Measurements from ENCODE around the gene ARHGDIG.
"Not testable (repeated sequence)": the region's sequence is repeated elsewhere in the genome, so short reads cannot be mapped to it uniquely, and the experiment has no call there.

The ARHGDIG gene

DNA sequence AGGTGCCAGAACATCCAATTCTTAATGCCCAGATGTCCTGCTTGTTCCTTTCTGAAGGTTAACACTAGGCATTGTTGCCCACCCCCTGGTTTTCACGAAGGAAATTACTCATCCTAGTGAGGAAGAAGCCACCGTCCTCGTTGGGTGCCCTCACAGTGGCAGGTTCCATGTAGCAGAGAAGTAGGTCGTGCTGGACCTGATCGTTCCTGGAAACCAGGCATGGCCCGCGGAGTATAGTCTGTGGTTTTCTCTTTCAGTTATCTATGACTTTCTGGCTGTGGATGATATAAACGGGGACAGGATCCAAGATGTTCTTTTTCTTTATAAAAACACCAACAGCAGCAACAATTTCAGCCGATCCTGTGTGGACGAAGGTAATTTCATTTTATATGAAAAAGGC is 21.2 kb upstream of the ARHGDIG start:
- H3K36me3 Mint-ChIP-seq (ENCODE audit: low read depth), result peaks cover 57% of the 10 kb centered on the region
- H3K27ac Mint-ChIP-seq, result no peak overlapping the region
- H3K4me3 Mint-ChIP-seq, result no peak overlapping the region
- H3K27me3 Mint-ChIP-seq, result no peaks in the 10 kb centered on the region
- H3K4me1 Mint-ChIP-seq (ENCODE audit: low read depth), result peaks cover 14% of the 10 kb centered on the region
- no peak for DNase-seq
- no peaks in the 10 kb centered on the region for H3K9me3 Mint-ChIP-seq

DNA sequence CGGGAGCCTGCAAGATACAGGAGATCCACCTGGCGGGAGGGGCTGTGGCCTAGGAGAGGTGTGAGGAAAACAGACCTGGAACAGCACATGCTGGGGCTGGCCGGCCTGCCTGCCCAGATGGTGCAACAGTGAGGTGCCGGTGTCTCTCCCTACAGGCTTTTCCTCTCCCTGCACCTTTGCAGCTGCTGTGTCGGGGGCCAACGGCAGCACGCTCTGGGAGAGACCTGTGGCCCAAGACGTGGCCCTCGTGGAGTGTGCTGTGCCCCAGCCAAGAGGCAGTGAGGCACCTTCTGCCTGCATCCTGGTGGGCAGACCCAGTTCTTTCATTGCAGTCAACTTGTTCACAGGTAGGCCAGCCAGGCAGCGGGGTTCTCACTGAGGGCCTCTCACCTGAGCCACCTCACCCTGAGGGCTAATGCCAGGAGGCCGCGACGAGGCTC is 20.6 kb upstream of the ARHGDIG start:
- no peak for DNase-seq
- no peak overlapping the region for H3K27ac Mint-ChIP-seq
- H3K36me3 Mint-ChIP-seq (ENCODE audit: low read depth), result peaks cover 52% of the 10 kb centered on the region
- no peaks in the 10 kb centered on the region for H3K9me3 Mint-ChIP-seq
- no peak overlapping the region for H3K4me3 Mint-ChIP-seq
- peaks cover 12% of the 10 kb centered on the region for H3K4me1 Mint-ChIP-seq (ENCODE audit: low read depth)
- no peaks in the 10 kb centered on the region for H3K27me3 Mint-ChIP-seq

DNA sequence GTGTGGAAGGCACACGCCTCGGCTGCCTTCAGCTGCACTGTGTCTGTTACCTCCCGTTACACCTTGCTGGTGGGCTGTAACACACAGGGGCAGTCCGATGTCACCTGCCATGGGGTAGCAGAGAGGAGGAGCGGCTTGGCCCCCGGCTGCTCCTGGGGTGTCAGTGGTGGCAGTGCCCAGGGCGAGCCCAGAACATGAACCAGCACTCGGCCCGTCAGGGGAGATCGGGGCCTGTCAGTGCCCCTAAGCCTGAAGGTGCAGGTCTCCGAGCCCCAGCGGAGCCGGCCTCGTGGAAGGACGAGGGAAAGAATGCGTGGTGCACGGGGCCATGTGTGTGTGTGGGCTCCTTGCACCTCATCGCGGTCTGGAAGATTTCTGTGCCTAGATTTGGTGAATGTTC is 20.1 kb upstream of the ARHGDIG start:
- Mint-ChIP-seq H3K36me3 (ENCODE audit: low read depth) (peaks cover 50% of the 10 kb centered on the region), H3K27me3 (no peaks in the 10 kb centered on the region)

GRCh38 chr16:261031-261691 is 19.2 kb upstream of the ARHGDIG start:
- Mint-ChIP-seq H3K27me3 (no peaks in the 10 kb centered on the region), H3K27ac (no peak overlapping the region), H3K36me3 (ENCODE audit: low read depth) (peaks cover 42% of the 10 kb centered on the region), H3K9me3 (no peaks in the 10 kb centered on the region), H3K4me1 (ENCODE audit: low read depth) (peaks cover 8% of the 10 kb centered on the region), H3K4me3 (no peak overlapping the region)
- no peak for DNase-seq

More for the DNA sequence above, 20.1 kb upstream of the ARHGDIG start:
- DNase-seq, result no peak
- H3K27ac Mint-ChIP-seq, result no peak overlapping the region
- no peak overlapping the region for H3K4me3 Mint-ChIP-seq
- H3K9me3 Mint-ChIP-seq, result no peaks in the 10 kb centered on the region
- H3K4me1 Mint-ChIP-seq (ENCODE audit: low read depth), result peaks cover 10% of the 10 kb centered on the region

- no peak overlapping the region for H3K27ac Mint-ChIP-seq
- H3K36me3 Mint-ChIP-seq (ENCODE audit: low read depth), result peaks cover 41% of the 10 kb centered on the region
- DNase-seq, result no peak
- peaks cover 8% of the 10 kb centered on the region for H3K4me1 Mint-ChIP-seq (ENCODE audit: low read depth)
- H3K4me3 Mint-ChIP-seq, result no peak overlapping the region
- no peaks in the 10 kb centered on the region for H3K27me3 Mint-ChIP-seq
- H3K9me3 Mint-ChIP-seq, result no peaks in the 10 kb centered on the region
Observed at GRCh38 chr16:262121-262745, 18.2 kb upstream of the ARHGDIG start.

- Mint-ChIP-seq H3K27ac (no peak overlapping the region), H3K4me3 (no peak overlapping the region), H3K36me3 (ENCODE audit: low read depth) (peaks cover 37% of the 10 kb centered on the region), H3K9me3 (no peaks in the 10 kb centered on the region), H3K27me3 (no peaks in the 10 kb centered on the region), H3K4me1 (ENCODE audit: low read depth) (peaks cover 8% of the 10 kb centered on the region)
- DNase-seq, result no peak
Observed at GRCh38 chr16:263182-263774, 17.1 kb upstream of the ARHGDIG start.

DNA sequence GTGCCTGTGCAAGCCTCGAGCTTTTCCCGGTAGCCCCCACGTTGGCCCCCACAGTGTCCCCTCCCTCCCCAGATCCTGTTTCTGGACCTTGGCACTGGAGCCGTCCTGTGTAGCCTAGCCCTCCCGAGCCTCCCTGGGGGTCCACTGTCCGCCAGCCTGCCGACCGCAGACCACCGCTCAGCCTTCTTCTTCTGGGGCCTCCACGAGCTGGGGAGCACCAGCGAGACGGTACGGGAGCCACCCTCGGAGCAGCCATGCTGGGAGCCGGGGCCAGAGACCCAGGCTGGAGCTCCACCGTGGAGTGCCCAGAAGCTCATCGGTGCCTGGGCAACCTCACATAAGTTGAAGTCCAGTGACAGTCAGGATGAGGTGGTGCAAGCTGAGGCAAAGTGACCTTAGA is 16.4 kb upstream of the ARHGDIG start:
- Mint-ChIP-seq H3K27me3 (no peaks in the 10 kb centered on the region), H3K4me1 (ENCODE audit: low read depth) (peaks cover 7% of the 10 kb centered on the region), H3K36me3 (ENCODE audit: low read depth) (peaks cover 37% of the 10 kb centered on the region), H3K9me3 (no peaks in the 10 kb centered on the region), H3K4me3 (no peak overlapping the region), H3K27ac (no peak overlapping the region)
- no peak for DNase-seq

DNA sequence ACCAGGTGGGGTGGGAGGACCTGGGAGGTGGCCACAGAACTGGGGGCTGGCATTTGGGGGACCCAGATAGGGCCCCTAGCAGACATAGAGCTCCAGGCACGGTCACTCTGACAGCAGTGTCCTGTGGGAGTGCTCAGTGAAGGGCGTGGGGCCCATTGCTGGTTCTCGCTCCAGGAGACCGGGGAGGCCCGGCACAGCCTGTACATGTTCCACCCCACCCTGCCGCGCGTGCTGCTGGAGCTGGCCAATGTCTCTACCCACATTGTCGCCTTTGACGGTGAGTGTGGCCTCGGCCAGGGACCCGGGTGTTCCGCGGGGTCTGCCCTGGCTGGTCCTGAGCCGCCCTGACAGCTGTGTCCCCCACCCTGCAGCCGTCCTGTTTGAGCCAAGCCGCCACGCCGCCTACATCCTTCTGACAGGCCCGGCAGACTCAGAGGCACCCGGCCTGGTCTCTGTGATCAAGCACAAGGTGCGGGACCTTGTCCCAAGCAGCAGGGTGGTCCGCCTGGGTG is 15.9 kb upstream of the ARHGDIG start:
- peaks cover 31% of the 10 kb centered on the region for H3K36me3 Mint-ChIP-seq (ENCODE audit: low read depth)
- no peak for DNase-seq
- H3K27ac Mint-ChIP-seq, result no peak overlapping the region
- peaks cover 2% of the 10 kb centered on the region for H3K4me1 Mint-ChIP-seq (ENCODE audit: low read depth)
- no peaks in the 10 kb centered on the region for H3K27me3 Mint-ChIP-seq
- no peak overlapping the region for H3K4me3 Mint-ChIP-seq
- no peaks in the 10 kb centered on the region for H3K9me3 Mint-ChIP-seq

GRCh38 chr16:265002-265529 is 15.3 kb upstream of the ARHGDIG start:
- Mint-ChIP-seq H3K4me3 (no peak overlapping the region), H3K4me1 (ENCODE audit: low read depth) (peaks cover 2% of the 10 kb centered on the region), H3K36me3 (ENCODE audit: low read depth) (peaks cover 29% of the 10 kb centered on the region), H3K27me3 (no peaks in the 10 kb centered on the region), H3K9me3 (no peaks in the 10 kb centered on the region), H3K27ac (no peak overlapping the region)
- no peak for DNase-seq

DNA sequence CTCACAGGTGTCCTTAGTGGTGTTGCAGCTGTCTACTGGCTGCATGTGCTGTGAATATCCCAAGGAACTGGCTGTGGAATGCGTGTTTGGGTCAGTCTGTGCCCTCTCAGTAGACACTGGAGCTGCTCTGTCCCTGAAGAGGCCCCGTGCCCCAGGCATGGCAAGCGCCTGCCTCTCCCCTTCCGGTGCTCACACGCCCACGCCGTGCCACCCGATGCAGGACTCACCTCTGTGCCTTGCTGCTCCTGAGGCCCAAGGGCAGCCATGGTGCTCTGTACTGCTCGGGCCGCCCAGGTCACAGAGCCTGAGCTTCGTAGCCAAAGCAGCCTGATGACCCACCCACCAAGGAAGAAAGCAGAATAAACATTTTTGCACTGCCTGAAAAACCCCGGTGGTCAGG is 14.7 kb upstream of the ARHGDIG start:
- Mint-ChIP-seq H3K36me3 (ENCODE audit: low read depth) (peaks cover 23% of the 10 kb centered on the region), H3K4me1 (ENCODE audit: low read depth) (peaks cover 2% of the 10 kb centered on the region), H3K27me3 (no peaks in the 10 kb centered on the region), H3K9me3 (no peaks in the 10 kb centered on the region), H3K4me3 (no peak overlapping the region), H3K27ac (no peak overlapping the region)
- no peak for DNase-seq

DNA sequence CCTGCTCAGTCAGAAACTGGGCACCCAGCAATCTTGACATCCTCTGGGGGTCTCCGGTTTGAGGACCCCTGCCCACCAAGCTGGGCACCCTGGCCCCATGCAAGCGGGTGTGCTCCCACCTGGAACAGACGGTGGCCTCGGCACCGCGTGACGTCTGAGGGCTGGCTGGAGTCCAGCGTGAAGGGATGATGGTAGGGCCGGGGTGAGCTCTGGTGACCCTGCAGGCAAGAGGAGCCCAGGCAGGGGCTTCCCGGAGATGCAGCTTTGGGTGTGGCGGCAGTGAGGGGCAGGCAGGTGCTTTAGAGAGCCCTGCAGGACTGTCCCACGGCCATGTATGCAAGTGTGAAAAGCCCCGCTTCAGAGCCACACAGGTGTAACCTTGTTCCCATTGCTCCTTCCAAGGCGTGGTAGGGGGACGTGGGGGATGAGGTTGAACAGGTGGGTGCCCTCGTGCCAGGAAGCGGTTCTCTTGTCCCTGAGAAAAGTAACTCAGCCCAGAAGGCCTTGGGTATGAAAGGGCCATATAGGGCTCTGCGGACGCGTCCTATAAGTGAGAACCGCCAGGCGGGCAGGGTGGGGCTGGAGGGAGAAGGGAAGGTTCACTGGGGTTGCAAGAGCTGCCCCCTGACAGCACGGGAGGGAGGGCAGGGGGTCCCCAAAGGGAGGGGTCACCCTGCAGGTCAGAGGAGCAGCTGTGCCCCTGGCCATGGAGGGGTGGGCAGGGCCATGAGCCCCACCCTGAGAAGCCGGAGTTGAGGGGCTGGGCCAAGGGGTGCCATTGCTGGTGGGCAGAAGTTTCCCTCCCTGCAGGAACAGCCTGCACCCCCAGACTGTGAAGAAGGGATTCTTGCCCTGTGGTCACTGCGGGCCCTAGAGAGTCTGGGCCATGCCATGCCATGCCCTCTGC is 13.9 kb upstream of the ARHGDIG start:
- H3K27me3 Mint-ChIP-seq, result no peaks in the 10 kb centered on the region
- H3K4me1 Mint-ChIP-seq (ENCODE audit: low read depth), result peaks cover 2% of the 10 kb centered on the region
- no peak overlapping the region for H3K4me3 Mint-ChIP-seq
- no peaks in the 10 kb centered on the region for H3K9me3 Mint-ChIP-seq
- no peak for DNase-seq
- peaks cover 16% of the 10 kb centered on the region for H3K36me3 Mint-ChIP-seq (ENCODE audit: low read depth)
- no peak overlapping the region for H3K27ac Mint-ChIP-seq

GRCh38 chr16:267562-267961 is 12.8 kb upstream of the ARHGDIG start:
- not testable (repeated sequence) for H3K4me1 Mint-ChIP-seq (ENCODE audit: low read depth); H3K36me3 Mint-ChIP-seq (ENCODE audit: low read depth); DNase-seq; H3K9me3 Mint-ChIP-seq; H3K27ac Mint-ChIP-seq; H3K27me3 Mint-ChIP-seq; H3K4me3 Mint-ChIP-seq

DNA sequence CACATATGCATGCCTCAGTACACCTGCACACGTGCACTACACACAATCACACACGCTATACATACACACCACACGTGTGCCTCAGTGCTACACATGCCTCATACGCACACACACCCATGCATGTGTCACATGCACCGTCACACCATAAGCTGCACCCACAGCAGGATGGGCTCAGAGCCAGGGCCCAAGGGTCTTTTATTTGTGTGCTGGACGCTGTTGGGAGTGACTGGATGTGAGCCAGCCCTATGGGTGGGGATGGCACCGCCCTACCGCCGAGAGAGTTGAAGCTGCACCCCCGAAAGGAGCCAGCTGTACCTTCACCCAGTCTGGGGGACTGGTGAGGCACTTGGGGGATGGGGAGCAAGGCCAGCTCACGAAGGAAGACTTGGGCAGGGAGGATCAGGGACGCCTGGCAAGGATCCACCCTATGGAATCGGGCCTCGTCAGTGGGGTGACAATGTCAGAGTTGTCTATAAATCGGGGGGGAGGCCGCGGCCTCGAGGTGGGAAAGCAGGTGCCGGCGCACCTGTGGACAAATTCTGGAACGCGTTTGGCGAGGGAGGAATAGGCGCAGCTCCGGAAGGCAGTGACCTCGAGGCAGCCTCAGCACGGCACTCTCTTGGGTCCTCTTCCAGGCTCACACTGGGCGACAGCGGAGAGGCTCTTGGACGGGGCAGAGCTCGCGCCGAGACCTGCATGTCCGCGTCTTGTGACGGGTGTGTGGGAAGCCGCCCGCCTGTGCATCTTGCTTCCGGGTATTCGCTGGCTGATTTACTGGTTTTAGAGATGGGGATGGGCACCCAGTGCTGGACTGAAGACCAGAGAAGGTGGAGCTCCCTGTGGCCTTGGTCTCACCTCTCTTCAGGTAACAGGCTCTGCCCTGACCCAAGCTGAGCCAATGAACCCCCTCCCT is 12.0 kb upstream of the ARHGDIG start:
- DNase-seq, result no peak
- Mint-ChIP-seq H3K9me3 (no peaks in the 10 kb centered on the region), H3K36me3 (ENCODE audit: low read depth) (peaks cover 5% of the 10 kb centered on the region), H3K4me3 (no peak overlapping the region), H3K27ac (no peak overlapping the region), H3K27me3 (no peaks in the 10 kb centered on the region), H3K4me1 (ENCODE audit: low read depth) (peaks cover 2% of the 10 kb centered on the region)

Measured in activated T-cell treated with anti-CD3 and anti-CD28 coated beads, Interleukin-2, amount 50 U/mL, for 24 hours (primary cell).